GM21576 (cell line): ENCODE data around the gene ELK4.

Experiments
- ATAC-seq: cut with Tn5 transposase; IDR thresholded peaks from one replicate; pipeline ENCODE4 v1.9.1; 2021; ENCODE audit warnings: mild to moderate bottlenecking, moderate library complexity; ENCODE audit not compliant: unreplicated experiment

Gene ELK4

DNA sequence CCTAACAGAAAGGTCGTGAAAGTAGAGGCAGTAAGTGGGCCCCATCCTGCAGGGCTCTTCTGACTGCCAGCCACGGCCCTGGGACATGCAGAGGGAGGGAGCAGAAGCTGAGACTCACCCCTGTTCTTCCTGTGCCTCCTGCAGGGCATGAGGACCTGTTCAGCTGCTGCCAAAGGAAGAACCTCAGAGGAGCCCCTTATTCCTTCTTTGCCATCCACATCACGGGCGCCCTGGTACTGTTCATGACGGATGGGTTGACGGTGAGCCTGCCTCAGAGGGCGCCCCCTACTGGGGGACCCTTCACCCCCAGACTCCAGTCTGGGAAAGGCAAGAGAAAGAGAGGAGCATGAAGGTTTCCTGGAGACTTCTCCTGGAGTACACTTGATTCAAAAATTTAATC is 47.1 kb downstream of the ELK4 start:
- ATAC-seq: no peak

DNA sequence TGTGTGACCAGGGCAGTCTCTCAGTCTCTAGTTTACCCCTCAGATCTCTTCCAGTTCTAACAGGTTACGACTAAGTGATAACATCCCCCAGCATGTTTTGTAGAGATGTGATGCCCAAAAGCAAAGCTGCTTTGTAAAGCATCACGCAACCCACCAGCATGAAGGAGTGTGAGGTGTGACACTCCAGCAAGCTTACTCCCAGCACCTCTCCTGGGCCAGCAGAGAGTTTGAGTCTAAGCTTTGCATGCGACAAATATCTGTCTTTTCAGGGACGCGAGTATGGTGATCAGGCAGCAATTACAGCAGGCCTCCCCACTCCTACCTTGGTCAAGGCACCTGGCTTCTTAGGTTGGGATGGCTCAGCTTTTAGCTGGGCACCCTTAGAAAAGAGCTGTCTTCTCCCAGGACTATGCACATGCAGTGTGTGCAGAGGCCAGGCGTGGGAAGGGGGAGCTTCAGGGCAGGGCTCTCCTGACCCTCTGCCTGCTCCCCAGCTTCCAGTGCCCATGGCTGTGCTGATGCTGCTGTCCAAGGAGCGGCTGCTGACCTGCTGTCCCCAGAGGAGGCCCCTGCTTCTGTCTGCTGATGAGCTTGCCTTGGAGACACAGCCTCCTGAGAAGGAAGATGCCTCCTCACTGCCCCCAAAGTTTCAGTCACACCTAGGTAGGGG is 48.2 kb downstream of the ELK4 start:
- ATAC-seq: no peak

GRCh38 chr1:205582471-205583291 is 49.1 kb downstream of the ELK4 start:
- ATAC-seq: no peak

- ATAC-seq: no peak
Observed at GRCh38 chr1:205582046-205582445, 49.8 kb downstream of the ELK4 start.

- no peak for ATAC-seq
Observed at GRCh38 chr1:205581321-205581980, 50.4 kb downstream of the ELK4 start.

- no peak for ATAC-seq
Observed at GRCh38 chr1:205580923-205581180, 51.0 kb downstream of the ELK4 start.

GRCh38 chr1:205580140-205580922 is 51.5 kb downstream of the ELK4 start:
- ATAC-seq: no peak

DNA sequence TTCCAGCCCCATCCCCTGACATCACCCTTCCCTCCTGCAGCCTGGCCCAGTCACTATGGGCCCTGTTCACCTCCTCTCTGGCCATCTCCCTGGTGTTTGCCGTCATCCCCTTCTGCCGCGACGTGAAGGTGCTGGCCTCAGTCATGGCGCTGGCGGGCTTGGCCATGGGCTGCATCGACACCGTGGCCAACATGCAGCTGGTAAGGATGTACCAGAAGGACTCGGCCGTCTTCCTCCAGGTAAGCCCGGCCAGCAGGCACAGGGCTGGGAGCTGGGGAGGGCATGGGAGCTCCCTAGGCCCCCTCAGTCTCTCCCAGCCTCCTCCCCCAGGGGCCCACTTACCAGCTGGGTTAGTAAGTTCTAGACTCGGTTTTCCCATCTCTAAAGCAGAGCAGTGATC is 52.1 kb downstream of the ELK4 start:
- ATAC-seq: no peak

DNA sequence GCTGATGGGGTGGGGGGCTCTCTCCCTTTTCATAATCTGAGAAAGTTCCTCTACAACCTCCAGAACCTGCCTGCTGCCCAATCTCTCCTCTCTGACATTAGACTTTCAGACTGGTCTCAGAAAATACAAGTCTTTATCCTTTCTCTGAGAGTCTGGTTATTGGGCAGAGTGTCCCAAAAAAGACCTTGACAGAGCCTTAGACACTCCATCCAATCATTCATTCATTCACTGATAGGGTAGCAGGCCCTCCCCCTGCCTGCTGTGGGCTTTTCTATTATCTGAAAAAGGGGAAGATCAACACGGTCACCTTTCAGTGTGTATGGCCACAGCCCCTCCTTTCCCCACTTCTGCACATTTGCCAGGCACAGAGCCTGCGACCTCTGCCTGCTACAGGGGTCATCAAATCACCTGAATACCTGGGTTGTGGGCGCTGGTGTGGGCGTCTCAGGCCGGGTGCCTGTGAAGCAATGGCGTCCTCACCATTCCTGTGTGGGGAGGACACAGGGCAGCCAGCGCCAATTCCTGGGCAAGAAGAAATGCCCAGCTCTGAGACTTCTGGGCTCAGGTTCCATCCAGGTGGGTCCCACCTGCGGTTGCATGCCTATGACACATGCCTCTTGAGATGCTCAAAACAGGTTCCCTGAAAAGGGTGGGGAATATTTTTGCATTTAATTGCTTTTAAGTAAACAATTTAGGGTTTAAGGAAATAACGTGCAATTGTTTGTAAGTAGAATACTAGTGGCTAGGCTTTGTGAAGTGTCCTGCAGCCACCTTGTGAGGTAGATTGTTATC is 52.8 kb downstream of the ELK4 start:
- no peak for ATAC-seq

GRCh38 chr1:205577874-205578658 is 53.7 kb downstream of the ELK4 start:
- ATAC-seq: no peak

- no peak for ATAC-seq
Observed at GRCh38 chr1:205576805-205577761, 54.7 kb downstream of the ELK4 start.

GRCh38 chr1:205576011-205576410 is 55.8 kb downstream of the ELK4 start:
- ATAC-seq: no peak

DNA sequence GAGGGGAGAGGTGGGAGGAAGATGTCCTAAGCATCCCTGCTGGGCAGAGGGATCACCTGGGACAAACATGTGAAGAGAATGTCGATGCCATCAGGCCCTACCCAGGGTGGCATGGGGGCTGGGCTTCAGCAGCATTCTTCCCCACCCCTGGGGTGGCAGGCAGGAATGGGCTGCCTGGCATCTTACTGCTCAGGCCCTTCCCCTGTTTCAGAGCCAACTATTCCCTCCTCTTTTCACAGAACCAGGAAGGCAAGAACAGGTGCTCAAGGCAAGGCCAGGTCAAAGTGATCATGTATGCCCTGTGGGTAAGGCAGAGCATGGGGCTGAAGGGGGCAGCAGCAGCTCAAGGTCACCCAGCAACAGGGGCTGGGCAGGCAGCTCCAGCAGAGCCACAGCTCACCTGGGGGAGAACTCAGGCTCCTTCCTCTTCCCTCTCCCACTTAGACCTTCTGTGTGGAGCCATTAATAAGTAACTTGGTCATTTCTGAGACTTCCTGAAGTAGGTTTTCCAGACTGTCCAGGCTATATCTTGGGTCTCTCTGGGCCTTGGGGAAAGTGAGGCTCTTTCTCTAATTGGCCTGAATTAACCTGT is 56.4 kb downstream of the ELK4 start:
- ATAC-seq: no peak

- ATAC-seq: no peak
Observed at GRCh38 chr1:205572421-205572820, 59.4 kb downstream of the ELK4 start.

DNA sequence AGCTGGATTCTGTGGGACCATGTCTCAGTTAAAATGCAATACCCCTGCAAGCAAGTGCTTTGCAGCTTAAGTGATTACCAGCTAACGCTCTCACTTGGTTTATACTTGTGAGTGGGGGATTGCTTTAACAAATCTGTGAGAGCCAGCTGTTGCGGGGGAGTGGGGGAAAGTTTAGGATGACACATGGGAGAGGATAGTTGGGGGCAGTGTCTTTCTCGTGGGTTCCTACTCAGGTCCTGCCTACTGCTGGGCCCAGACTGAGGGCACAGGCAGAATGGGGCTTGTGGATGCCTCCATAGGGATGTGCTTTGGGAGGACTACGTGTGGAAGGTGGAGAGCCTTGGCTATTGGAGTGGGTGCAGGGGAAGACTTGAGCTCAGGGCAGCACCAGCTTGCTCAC is 60.1 kb downstream of the ELK4 start:
- ATAC-seq: no peak

GRCh38 chr1:205570796-205571537 is 60.8 kb downstream of the ELK4 start:
- no peak for ATAC-seq

DNA sequence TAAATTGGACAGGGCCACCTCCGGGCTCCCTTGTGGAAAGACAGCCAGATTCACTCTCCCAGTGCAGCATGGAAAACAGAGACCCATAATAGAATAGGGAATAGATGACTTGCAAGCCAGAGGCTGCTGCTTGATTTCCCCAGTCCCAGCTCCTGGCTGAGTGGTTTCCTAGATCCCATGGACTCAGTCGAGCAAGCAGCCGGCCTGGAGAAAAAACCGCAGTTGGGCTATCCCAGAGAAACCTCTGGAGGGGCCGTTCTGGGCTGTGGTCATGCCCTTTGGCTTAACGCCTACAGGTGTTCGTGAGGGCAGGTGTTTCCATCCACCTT is 61.7 kb downstream of the ELK4 start:
- ATAC-seq: no peak
